ENCODE results near the gene SSX4B.
"Not testable (repeated sequence)": the region's sequence is repeated elsewhere in the genome, so short reads cannot be mapped to it uniquely, and the experiment has no call there.

- not testable (repeated sequence) for TF ChIP-seq CTCF, POLR2AphosphoS5 (IDR thresholded peaks at IDR 0.05)
Observed at GRCh38 chrX:48411860-48412259, at the start of gene SSX4B.

All from gastroesophageal sphincter (tissue), 3 donors.